Coronary artery (tissue), 2 donors: Measurements from ENCODE around the gene NAPA.

Source experiments
- DNase-seq: peaks from one replicate; pipeline ENCODE4 v3.0.0-alpha.2; 2017; ENCODE audit warnings: low spot score
- H3K27ac ChIP-seq, 2 donors: fragments of 200-600 bp; sonication (generic); one replicate each; pipeline ENCODE4 v1.5.1; 2016 to 2019
- H3K4me3 ChIP-seq: fragments of 200-600 bp; sonication (generic); 2 replicates; pipeline ENCODE4 v1.5.1; 2016; ENCODE audit warnings: mild to moderate bottlenecking, moderate library complexity
- CTCF ChIP-seq: fragments of 200-600 bp; sonication (generic); IDR thresholded peaks from one replicate; pipeline ENCODE4 v1.5.1; 2019; ENCODE audit warnings: antibody characterized with exemption

The NAPA gene

DNA sequence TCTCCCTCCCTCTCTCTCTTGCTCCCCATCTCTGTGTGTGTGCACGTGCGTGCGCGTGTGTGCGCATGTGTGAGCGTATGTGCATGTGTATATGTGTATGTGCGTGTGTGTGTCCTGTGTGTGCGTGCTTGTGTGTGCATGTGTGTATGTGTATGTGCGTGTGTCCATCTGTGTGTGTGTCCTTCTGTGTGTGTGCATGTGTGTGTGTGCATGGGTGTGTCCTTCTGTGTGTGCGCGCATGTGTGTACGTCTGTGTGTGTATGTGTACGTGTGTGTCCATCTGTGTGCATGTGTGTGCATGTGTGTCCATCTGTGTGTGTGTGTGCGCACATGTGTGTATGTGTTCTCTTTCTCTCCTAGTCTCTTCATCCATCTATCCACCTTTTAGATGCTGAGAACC lies 55.4 kb downstream of the NAPA start:
- H3K4me3 ChIP-seq, result no peak overlapping the region
- no peak for DNase-seq
- no peak for TF ChIP-seq CTCF
- no peak overlapping the region for H3K27ac ChIP-seq

DNA sequence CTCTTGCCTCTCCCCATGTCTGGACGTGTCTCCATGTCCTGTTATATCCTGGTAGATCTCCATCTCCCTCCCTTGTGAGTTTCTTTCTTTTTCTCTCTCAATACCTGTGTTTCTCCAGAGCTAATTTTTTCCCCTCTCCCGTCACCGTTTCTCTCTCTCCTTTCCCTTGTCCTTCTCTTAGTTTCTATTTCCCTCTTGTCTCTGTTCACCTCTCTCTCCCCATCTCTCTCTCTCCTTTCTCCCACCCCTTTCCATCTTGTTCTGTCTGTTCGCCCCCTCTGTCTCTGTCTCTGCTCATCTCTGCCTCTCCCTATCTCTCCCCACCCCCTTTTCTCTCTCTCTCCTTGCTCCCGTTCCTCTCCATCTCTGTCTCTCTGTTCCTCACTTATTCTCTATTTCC lies 56.2 kb downstream of the NAPA start:
- TF ChIP-seq CTCF, result no peak
- Histone ChIP-seq H3K27ac (no peak overlapping the region), H3K4me3 (no peak overlapping the region)
- no peak for DNase-seq

GRCh38 chr19:47456721-47457474 lies 58.0 kb downstream of the NAPA start:
- no peak for DNase-seq
- no peak overlapping the region for H3K27ac ChIP-seq
- TF ChIP-seq CTCF, result no peak
- H3K4me3 ChIP-seq, result peak overlapping the region; percentile 52

DNA sequence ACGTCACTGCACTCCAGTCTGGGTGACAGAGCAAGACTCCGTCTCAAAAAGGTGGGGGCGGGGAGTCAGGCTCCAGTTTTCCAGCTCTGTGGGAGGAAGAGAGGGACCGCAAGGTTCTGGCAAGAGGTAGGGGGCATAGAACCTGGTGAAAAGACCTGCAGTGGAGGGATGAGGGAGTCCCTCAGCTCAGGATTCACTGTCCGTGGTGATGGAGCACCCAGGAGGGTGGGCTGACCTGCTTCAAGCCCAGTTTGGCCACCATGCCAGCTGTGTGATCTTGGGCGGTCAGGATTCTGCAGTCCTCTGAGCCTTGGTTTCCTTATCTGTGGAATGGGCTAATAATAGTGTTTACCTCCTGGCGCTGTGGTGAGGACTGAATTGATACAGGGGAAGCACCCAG lies 64.4 kb downstream of the NAPA start:
- Histone ChIP-seq H3K27ac (no peak overlapping the region), H3K4me3 (no peak overlapping the region)
- DNase-seq, result no peak
- no peak for TF ChIP-seq CTCF

- no peak for TF ChIP-seq CTCF
- no peak for DNase-seq
- H3K27ac ChIP-seq, result no peak overlapping the region
- H3K4me3 ChIP-seq, result no peak overlapping the region
Measured at GRCh38 chr19:47448360-47448727, 66.5 kb downstream of the NAPA start.

DNA sequence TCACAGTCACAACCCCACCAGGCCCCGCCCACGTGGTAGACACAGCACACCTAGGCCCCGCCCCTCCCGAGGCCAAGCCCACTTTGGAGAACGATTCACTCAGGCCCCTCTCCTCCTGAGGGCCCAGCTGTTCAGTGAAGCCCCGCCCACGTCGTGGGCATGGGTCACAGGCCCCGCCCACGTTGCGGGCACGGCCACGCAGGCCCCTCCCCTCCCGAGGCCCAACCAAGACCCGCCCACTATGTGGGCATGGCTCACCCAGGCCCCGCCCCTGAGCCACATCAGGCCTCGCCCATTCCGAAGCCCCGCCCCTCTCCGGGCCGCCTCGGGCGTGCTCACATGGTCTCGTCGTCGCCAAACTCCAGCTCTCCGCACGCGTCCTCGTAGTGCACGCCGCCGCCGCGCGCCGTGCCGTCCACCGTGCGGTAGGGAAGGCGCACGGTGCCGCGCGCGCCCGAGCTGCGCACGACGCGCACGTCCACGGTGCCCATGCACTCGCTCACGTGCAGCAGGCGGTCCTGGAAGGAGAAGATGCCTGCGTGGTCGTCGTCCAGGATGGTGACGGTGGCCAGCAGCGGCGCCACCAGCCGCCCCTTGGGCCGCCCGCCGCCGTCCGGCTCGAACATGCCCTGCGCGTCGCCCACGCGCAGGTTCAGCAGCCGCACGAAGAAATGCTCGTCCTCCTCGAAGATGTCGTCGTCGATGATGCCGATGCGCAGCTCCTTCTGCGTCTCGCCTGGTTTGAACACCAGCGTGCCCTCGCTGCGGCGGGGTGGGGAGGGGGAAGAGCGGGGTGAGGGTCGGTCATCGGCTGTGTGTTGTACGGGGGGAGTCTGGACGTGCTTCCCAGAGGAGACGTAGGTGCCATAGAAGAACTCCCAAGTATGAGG lies 67.1 kb downstream of the NAPA start:
- no peak for DNase-seq
- peak overlapping the region; percentile 61 for H3K4me3 ChIP-seq
- no peak for TF ChIP-seq CTCF

More for the DNA sequence above, 67.1 kb downstream of the NAPA start:
- no peak overlapping the region for H3K27ac ChIP-seq
